Mononuclear cell (primary cell): Measurements from ENCODE around the gene CLIC6. TPM values are rescaled to one million over a fixed set of nuclear protein-coding genes. Genes with fewer than 3 reads are reported as not detected.

Experiments used
- H3K27me3 ChIP-seq: 2 replicates; pipeline ENCODE4 v1.6.0; 2011; ENCODE audit warnings: low read length, control low read depth; ENCODE audit not compliant: insufficient read depth
- H3K4me1 ChIP-seq: 2 replicates; pipeline ENCODE4 v1.5.1; 2011; ENCODE audit warnings: mild to moderate bottlenecking, low read length, control low read depth; ENCODE audit not compliant: insufficient read depth
- H3K4me3 ChIP-seq: 2 replicates; pipeline ENCODE4 v1.5.1; 2011; ENCODE audit warnings: mild to moderate bottlenecking, low read length, moderate library complexity
- H3K9me3 ChIP-seq: 2 replicates; pipeline ENCODE4 v1.5.1; 2011; ENCODE audit warnings: low read depth, mild to moderate bottlenecking, control low read depth, low read length
- total RNA-seq: library from RNA; depleted of rRNA; stranded (reverse); fragments of >200 nt; gene quantifications from one replicate; pipeline ENCODE4 v1.2.3, GENCODE V29; 2012

CLIC6 gene
- total RNA-seq, 1 donor = 0.10 TPM

DNA sequence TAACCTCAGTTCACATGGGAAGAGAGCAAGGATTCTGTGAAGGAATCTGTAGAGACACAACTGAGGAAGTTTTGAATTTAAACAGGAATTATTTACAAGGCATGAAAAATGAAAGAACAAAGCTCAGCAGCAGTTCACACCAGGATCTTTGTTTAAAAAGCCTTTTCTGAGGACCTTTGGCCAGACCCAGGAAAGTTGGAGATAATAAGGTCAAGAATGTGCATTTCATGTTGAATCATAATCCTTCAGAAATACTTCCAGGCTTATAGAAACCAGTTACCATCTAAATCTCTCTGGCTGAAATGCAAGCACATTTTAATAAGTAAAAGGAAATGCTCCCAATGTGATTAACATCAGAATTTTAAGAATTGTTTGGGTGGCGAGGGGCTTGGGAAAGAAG is 2.7 kb downstream of the CLIC6 start:
- H3K9me3 ChIP-seq = no peaks in the 10 kb centered on the region
- H3K27me3 ChIP-seq = peaks cover 59% of the 10 kb centered on the region
- no peak overlapping the region for H3K4me3 ChIP-seq

DNA sequence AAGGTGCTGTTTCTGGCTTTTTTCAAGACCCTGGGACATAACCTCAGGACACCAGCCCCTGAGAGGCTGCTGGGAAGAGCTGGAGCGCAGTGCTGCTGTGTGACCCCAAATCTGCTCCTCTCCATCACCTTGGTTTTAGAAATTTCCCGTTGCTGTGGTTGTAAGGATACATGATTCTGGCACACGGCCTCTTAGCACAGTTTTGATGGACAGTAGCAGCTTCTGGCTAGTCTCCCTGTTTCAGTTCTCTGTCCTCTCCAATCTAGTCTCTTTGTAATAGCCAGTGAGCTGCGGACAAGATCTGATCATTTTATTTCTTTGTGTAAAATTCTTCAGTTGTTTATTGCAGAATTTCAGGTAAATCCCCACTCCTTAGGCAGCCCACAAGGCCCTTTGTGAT is 3.1 kb downstream of the CLIC6 start:
- Histone ChIP-seq H3K9me3 (no peaks in the 10 kb centered on the region), H3K4me3 (no peak overlapping the region), H3K27me3 (peaks cover 59% of the 10 kb centered on the region), H3K4me1 (peaks cover 6% of the 10 kb centered on the region)

More for the DNA sequence above, 2.7 kb downstream of the CLIC6 start:
- peaks cover 6% of the 10 kb centered on the region for H3K4me1 ChIP-seq

DNA sequence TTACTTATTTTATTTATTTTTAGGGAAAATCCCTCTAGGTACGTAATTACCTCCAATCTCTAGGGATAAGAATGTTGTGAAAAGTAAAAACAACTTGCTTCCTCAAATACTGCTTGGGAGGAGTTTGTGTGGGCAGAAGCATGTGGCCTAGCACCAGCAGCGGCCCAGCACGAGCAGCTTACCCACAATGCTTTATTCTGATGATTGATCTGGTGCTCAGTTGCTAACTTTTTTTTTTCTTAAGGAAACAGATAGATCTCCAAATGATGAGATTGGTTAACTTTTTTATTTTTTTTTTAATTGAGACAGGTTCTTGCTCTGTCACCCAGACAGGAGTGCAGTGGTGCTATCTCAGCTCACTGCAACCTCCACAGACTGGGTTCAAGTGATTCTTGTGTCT is 4.2 kb downstream of the CLIC6 start:
- Histone ChIP-seq H3K4me1 (peaks cover 6% of the 10 kb centered on the region), H3K9me3 (no peaks in the 10 kb centered on the region), H3K27me3 (peaks cover 54% of the 10 kb centered on the region), H3K4me3 (no peak overlapping the region)

DNA sequence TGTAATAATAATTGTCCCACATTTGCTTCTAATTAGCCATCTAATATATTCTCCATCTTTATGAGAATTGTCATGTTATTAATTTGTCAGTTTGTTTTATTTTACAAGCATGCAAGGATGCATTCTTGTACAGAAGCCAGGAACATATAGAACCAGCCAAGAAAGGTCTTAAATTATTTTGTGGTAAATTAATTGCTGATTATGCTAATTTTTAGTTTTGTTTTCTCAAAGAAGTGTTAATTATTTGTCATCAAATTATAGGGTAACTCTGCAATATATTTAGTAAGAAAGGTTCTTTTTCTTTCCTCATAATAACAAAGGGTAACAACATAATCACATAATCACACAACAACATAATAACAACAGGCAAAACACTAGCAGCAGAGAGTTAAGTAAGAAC is 5.7 kb downstream of the CLIC6 start:
- Histone ChIP-seq H3K4me3 (no peak overlapping the region), H3K27me3 (peaks cover 42% of the 10 kb centered on the region), H3K4me1 (peaks cover 6% of the 10 kb centered on the region), H3K9me3 (no peaks in the 10 kb centered on the region)

DNA sequence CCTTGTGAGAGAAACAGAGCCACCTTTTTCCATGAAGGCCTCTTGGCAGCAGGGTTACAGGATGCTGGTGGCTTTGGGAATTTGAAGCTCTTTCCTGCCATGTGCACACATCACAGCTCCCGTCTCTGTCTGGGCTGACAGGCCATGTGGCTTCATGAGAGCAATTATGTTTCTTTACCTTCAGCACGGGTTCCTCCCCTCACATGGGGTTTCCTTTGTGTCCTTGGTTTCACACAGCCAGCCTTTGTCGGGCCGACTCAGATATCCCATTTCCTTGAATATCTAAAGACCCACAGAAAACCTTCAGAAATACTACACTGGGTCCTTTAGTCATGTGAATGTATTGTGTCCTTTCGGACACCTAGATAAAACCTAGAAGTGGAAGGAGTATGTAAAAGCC is 7.1 kb downstream of the CLIC6 start:
- peaks cover 36% of the 10 kb centered on the region for H3K27me3 ChIP-seq
- H3K4me1 ChIP-seq = no peaks in the 10 kb centered on the region
- no peak overlapping the region for H3K4me3 ChIP-seq
- no peaks in the 10 kb centered on the region for H3K9me3 ChIP-seq

DNA sequence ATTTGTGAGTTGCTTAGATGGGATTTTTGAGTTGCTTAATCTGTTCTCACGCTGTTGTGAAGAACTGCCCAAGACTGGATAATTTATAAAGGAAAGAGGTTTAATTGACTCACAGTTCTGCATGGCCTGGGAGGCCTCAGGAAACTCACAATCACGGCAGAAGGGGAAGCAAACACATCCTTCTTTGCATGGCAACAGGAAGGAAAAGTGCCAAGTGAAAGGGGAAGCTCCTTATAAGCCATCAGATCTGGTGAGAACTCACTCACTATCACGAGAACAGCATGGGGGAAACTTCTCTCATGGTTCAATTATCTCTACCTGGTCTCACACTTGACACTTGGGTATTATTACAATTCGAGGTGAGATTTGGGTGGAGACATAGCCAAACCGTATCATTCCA is 10.3 kb downstream of the CLIC6 start:
- Histone ChIP-seq H3K4me3 (no peak overlapping the region), H3K4me1 (no peaks in the 10 kb centered on the region), H3K27me3 (peaks cover 7% of the 10 kb centered on the region), H3K9me3 (no peaks in the 10 kb centered on the region)

DNA sequence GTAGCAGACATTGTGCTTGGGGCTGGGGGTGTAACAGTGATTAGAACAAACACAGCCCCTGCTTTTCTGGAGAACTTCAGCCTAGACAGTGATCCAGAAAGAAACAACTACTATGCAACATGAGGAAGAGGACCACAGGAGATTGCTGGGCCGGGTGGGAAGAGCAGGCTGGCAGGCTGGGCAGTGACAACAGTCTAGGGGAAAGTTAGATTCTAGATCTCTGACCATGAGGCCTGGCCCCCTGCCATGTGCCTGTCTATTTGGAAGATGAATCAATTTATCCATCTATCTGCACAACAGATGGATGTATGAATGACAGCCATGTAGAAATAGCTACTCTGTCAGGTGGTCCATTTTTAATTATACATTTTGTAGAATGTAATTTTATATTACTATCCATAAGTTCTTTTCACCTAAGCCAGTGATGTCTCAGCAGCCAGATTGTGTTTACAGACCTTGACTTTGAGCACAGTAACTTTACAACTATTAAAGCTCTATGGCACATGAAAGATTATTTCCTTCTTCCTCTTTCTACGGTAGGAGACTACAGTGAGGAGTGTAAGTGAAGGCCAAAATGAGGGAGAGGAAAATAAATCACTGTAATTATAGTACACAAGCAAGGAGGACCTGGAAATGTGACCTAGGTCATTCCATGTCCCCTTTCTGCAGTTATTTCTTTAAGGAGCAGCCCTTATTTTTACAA is 15.5 kb downstream of the CLIC6 start:
- Histone ChIP-seq H3K4me1 (no peaks in the 10 kb centered on the region), H3K9me3 (no peaks in the 10 kb centered on the region), H3K27me3 (peaks cover 3% of the 10 kb centered on the region), H3K4me3 (no peak overlapping the region)

DNA sequence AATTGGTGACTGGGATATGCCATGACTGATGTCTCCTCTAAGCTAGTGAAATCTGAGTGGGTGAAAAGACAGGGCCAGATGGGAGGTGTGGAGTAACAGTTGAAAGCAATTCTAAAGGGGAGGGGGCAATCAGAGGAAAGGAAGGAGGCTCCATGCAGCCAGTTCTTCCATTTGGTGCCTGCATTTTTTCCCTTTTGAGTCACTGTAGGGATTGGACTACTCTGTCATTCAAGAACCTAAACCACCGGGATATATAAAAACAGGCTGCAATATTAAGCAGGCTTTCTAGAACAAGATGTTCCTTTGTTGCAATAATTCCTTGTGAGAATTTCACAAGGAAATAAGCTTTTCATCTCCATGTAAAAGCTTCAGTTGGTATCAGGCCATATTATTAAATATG is 18.3 kb downstream of the CLIC6 start:
- Histone ChIP-seq H3K27me3 (peaks cover 5% of the 10 kb centered on the region), H3K9me3 (no peaks in the 10 kb centered on the region), H3K4me3 (no peak overlapping the region), H3K4me1 (no peaks in the 10 kb centered on the region)

DNA sequence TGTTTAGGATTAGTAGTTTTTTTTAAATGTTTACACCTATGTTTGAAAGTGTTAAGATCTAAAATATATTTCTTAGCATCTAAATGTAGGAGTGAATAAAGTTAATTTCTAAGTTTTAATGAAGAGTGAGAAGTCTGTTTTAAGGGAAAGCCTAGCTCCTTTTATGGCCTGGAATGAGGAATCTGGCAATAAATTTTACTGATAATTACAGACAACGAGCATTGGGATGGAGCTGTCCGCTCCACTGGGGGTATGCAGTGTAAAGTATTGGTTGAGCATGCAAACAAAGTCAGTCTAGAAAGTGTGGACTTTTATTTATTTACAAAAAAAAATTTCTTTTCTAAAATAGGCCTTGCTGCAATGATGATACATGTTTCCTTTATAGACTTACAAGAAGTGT is 19.0 kb downstream of the CLIC6 start:
- Histone ChIP-seq H3K4me1 (no peaks in the 10 kb centered on the region), H3K9me3 (no peaks in the 10 kb centered on the region), H3K27me3 (peaks cover 10% of the 10 kb centered on the region), H3K4me3 (no peak overlapping the region)

DNA sequence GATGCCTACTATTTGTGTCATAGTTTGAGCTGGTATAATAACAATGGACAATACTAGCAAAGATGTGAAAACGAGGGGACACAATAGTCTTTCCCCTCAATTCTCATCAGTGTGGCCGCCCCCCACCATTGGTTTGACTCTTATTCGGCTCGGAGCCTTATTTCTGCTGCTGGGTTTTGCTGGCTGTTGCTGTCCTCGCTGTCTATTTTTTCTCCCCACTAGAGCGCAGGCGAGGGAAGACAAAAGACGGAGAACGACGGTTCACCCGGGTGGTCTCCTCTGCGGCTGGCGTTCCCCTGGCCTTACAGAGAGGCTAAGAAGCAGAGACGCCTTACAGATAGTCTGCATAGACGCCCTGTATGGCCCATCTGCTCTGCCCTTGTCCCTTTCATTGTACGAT is 19.4 kb downstream of the CLIC6 start:
- Histone ChIP-seq H3K4me1 (no peaks in the 10 kb centered on the region), H3K4me3 (no peak overlapping the region), H3K9me3 (no peaks in the 10 kb centered on the region), H3K27me3 (peaks cover 14% of the 10 kb centered on the region)

DNA sequence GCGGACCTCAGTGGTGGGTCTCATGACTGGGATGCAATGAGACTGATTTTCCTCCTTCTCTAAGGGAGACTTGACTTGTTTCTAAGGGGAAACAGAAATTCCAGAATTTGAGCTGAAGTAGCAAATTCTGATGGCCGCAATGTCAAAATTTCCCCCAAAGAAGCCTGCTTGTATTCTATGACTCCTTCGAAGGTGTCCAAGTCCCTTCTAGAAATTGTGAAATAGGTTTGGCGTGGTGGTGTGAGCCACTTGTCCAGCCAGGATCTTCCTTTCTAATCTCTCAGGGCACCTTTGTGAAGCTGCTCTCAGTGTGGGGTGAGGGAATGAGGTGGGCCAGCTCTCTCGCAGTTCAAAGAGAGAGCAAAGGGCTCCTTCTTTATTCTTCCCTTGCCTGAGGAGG is 19.9 kb downstream of the CLIC6 start:
- Histone ChIP-seq H3K4me1 (no peaks in the 10 kb centered on the region), H3K9me3 (no peaks in the 10 kb centered on the region)

DNA sequence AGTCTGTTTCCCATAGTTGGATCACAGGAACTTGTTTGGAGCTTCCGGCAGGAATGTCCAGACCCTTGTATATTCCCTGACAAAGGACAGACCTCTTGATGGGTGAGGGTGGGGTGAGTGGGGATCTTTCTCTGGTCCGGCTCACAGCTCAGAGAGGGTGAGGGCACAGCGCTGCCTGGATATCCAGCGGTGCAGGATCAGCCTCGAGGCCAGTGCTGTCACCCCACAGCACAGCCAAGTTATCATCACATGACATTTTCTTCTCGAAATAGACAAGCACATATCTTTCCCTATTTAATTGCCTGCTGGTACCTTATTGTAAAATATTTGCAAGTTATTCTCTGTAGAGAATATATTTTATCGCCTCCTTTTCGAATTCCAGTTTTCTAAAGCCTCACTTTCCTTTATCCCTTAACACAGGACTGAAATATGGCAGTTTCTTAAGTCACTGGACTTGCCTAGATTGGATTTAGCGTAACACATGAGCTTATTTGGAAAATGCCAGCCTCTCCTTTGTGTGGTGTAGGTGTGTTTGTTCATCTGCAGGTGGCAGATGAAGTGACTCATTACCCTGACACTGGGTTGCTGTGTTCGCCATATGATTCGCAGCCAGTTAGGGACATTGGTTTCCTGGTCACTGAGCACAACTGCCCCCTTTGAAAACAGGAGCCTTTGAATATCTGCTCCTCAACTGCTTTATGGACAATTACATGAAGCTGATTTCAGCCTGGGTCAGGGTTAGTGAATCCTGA is 21.4 kb downstream of the CLIC6 start:
- Histone ChIP-seq H3K9me3 (no peaks in the 10 kb centered on the region), H3K27me3 (peaks cover 14% of the 10 kb centered on the region), H3K4me3 (no peak overlapping the region), H3K4me1 (no peaks in the 10 kb centered on the region)

More for the DNA sequence above, 19.9 kb downstream of the CLIC6 start:
- Histone ChIP-seq H3K4me3 (no peak overlapping the region), H3K27me3 (peaks cover 14% of the 10 kb centered on the region)

DNA sequence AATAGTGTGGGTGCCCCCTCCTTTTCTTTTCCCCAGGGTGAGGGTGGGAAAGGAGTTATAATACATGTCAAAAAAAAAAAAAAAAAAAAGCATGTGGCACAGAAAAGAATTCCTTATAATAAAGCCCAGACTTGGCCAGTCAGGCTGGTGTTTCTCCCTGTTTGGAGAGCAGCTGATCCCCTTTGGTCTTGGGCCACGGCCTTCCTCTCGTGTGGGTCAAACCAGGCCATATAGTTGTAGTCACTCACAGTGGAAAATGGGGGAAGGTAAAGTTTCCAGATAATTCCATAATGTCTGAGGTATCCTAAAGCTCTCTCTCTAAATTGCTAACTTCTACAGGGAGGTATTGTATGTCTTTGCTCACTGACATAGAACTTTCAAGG is 22.0 kb downstream of the CLIC6 start:
- peaks cover 14% of the 10 kb centered on the region for H3K27me3 ChIP-seq
- no peak overlapping the region for H3K4me3 ChIP-seq
- no peaks in the 10 kb centered on the region for H3K9me3 ChIP-seq
- H3K4me1 ChIP-seq = no peaks in the 10 kb centered on the region

DNA sequence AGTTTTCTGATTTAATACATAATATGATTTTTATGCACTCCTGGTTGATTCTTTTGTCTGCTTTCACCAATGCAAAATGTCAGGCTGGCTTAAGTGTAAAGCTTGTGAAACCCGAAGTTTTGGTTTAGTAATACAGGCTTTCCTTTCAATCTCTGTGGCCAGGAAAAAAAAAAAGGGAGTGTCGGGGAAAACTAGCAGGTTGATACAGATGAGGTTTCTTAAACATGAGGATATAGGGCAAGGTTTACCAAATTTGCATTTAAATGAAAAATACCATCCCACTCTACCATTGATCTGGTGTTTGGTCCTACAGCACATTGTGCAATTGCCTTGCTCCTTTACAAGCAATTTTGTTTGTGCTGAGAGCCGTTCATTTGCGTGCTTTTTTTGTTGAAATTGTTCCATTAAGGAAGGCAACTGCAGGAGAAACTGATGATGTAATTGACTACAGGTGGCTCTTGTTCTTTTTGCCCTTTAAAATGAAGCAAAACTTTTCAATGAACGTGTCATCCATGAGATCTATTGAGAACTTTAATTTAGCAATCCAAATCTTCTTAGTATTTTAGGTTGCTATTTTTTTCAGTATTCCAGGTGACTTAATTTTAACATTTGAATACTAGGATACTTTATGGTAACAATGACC is 22.7 kb downstream of the CLIC6 start:
- no peaks in the 10 kb centered on the region for H3K4me1 ChIP-seq
- H3K9me3 ChIP-seq = no peaks in the 10 kb centered on the region
- peaks cover 14% of the 10 kb centered on the region for H3K27me3 ChIP-seq
- H3K4me3 ChIP-seq = no peak overlapping the region

DNA sequence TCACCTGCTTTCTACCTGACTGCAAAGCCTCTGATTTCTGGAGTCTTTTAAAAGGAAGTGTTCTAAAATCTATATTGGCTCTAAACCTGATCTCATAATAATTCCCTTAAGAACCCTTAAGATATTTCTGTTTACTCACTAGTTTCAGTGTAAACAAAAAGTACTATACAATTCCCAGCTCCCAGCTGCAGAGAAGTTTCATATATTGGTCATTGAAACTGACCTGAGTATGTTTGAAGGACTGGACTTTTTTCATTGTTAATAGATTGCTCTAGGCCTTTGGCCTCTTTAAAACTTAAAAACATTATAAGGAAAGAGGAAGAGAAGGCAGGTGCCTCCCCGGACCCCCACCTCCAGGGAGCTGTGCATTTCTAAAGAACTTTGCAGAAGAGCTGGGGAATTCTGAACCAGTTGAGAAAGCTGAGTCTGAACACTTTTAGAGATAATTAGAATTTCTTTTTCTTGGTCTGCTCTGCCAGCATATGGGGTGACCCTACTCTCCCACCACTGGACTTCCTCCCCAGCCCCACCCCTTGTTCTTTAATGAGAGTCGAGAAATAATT is 23.7 kb downstream of the CLIC6 start:
- Histone ChIP-seq H3K27me3 (peaks cover 14% of the 10 kb centered on the region), H3K4me3 (no peak overlapping the region), H3K4me1 (no peaks in the 10 kb centered on the region), H3K9me3 (no peaks in the 10 kb centered on the region)
